GM08714 (cell line): Measurements from ENCODE around the gene BLNK.

Experiments used
- H3K4me3 ChIP-seq: fragments of 200-500 bp; sonication (Bioruptor generic); 2 replicates; pipeline ENCODE4 v1.5.1; 2014; ENCODE audit warnings: mild to moderate bottlenecking, low read length, inconsistent platforms
- ZNF274 ChIP-seq: IDR thresholded peaks from 2 replicates; pipeline ENCODE4 v1.6.1; 2012; ENCODE audit warnings: mild to moderate bottlenecking, low read depth, low read length

Gene BLNK

DNA sequence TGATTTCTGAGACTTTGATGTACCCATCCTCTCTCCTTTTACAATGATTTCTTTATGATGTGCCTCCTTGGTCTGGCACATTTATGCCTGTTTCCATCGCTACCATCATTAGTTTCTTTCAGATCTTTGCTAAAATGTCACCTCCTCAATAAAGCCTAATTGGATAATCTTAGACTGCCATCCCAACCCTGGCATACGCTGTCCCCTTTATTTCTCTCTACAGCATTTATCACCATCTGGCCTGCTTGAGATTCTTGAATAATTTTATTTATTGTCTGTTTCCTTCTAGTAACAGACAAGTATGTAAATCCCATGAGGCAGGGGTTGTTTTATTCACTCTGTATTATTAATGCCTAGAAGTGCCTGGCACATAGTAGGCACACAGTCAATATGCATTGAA is 26.1 kb upstream of the BLNK start:
- H3K4me3 ChIP-seq = no peak overlapping the region
- no peak for TF ChIP-seq ZNF274

DNA sequence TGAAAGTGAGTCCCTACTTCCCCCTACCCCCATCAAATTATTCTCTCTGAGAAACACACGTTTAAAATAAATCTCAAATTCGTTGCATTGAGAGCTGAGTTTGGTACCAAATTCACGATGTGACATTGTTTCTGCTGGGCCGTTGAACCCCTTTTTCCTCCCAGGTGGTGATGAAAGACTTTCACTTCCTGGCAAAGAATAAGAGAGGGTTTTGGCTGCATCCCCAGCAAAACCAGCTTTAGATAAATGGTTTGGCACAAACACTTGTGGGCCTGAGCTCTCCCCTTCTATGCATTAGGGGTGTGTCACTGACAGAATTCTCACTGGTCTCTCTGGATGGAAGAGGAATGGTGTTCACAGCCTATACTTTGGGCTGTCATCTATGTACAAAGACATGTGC is 24.1 kb upstream of the BLNK start:
- no peak for TF ChIP-seq ZNF274
- no peak overlapping the region for H3K4me3 ChIP-seq

DNA sequence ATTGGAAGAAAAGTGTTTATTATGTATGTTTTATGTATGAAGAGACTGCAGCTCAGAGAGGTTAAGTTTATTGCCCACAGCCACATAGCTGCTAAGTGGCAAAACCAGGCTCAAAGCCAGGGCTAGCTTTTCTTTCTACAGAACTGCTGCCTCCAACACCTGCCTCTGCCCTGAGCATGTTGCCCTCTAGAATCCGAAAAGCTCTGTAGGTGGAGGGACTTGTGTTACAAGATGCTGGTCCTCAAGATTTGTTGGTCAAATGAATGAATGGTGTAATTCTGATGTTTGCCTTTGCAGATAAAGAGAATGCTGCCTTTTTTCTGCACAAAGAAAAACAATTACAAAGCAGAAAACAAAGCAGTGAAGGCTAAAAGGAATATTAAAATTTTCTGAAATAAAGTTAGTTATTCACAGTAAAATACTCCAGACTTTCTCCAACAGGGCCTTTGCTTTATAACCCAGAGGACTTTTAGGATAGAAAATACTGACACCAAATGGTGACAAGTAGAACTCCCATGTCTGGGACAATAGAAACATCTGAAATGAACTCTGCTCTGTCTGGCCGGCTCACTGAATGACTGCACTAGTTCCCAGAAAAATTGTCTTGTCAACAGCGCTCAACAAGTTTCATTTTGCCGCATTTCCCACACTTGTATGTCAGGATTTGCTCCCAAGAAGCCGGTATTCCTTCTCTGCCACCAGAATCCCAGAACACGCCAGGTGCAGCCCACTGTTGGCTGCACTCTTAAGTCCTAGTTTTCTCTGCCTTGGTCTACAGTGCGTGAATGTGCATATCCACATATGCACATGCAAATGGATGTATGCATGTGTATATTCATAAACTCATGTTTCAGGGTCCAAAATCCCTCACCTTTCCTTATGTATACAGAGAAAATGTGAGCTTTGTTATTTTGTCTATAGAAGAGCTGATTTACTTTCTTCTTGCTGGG is 21.9 kb upstream of the BLNK start:
- no peak overlapping the region for H3K4me3 ChIP-seq
- no peak for TF ChIP-seq ZNF274

DNA sequence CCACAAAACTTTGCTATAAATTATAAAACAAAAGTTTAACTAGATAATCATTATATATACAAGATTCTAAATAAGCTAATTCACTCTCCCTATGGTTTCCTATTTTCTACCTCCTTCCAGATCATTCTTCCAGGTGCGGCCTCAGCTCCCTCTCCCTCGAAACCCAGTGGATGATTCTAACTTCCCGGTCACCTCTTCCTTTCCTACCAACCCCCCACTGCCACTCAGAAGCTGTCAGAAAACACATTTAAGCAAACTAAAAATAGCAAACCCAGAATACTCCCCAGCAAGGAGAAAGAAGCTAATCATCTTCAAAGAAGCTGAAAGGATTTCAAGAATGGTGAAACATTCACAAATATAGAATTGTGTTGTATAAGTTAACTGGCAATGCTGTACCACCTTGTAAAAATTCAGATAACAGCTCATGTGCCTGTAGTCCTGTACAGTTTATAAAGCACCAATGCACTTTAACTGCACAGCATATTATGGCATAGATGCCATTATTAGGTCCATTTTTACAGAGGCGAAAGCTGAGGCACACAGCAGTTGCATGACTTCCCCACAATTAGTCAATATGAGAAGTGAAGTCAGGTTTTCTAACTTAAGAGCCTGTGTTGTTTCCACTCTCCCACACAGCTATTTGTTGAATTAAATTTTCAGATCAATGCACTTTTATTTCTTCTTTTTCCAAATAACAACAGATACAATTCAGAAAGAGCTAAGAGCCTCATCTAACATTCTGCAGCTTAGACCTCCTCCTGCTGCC is 19.2 kb upstream of the BLNK start:
- no peak for TF ChIP-seq ZNF274
- H3K4me3 ChIP-seq = no peak overlapping the region; the same call in 1 of the 2 replicates

DNA sequence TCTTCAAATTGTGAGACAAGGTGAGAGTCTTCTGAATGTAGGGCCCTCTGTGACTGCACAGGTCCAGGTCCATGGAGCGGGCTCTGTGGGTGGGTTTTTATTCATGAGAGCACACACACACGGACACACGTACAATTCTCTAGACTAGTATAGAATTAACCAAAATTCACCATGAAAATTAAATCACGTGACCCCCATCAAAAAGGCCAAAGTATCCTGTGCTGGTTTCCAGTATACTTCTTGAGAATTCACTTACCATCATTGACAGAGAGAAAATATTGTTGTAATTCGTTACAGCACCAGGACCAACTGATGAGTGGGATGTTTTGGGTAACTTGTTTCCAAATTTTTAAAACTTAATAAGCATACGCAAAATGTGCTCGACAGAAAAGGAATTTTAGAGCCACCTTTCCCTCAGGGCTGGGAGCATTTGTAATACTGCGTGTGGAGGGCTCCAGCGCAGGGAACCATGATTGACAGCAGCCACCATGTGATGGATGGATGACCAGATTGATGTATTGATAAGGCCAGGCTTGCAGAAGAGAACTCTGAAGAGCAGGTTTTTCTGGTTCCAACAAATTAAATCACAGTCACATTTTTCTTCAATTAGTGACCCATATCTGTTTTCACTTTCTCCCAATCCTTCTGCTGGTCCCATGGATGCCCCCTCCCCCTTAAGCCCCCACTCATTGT is 18.0 kb upstream of the BLNK start:
- no peak for TF ChIP-seq ZNF274
- H3K4me3 ChIP-seq = no peak overlapping the region; the same call in 1 of the 2 replicates

DNA sequence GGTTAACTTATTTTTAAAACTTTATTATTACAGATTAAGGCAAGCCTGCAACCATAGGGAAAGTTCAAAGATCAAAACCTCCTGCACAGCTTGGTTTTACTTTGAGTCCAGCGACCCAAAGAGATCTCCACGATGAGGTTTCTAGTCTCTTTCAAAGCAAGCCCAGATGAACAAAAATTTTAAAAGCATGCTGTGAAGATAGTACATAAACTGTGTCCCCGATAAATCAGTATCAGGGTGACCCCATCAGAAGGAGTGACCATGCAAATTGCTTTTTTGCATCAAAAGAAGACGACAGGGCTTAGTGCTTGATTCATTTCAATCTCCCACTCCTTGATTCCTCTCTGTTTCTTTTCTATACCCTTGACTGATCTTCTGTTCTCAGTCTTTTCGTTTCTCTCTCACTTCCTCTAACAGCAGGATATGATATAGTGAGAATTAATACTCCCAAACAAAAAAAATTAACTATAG is 16.8 kb upstream of the BLNK start:
- TF ChIP-seq ZNF274 = no peak
- peak overlapping the region; percentile 67 for H3K4me3 ChIP-seq

DNA sequence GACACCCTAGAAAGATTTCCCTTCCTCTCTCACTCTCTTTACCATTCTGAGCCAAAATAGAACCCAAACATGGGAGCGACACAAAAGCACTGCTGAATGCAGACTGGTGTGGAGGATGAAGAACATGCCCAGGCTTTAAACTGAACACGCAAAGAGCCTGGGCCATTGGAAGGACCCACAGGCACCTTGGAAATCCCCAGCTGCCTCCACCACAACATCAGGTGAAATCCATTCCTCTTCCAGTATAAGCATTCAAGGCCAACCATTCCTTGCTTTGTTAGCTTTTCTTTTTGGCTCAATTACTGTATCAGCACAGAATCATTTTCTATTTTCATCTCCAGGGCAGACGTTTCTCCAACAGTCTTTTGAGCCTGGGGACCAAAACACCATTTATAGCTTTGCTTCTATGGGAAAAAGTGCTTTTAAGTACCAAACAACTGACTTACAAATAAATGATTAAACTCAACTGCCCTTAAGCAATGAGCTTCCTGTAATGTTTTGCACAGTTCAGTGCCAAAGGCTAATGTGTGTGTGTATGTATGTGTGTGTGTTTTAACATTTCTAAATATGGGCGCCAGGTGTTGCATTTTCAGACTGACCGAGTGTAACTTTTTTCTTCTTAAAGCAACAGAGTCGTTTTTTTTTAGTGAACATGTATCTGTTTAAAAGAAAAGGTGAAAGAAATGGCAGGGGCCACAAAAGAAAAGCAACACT is 16.2 kb upstream of the BLNK start:
- TF ChIP-seq ZNF274 = no peak
- H3K4me3 ChIP-seq = peak overlapping the region; percentile 67

DNA sequence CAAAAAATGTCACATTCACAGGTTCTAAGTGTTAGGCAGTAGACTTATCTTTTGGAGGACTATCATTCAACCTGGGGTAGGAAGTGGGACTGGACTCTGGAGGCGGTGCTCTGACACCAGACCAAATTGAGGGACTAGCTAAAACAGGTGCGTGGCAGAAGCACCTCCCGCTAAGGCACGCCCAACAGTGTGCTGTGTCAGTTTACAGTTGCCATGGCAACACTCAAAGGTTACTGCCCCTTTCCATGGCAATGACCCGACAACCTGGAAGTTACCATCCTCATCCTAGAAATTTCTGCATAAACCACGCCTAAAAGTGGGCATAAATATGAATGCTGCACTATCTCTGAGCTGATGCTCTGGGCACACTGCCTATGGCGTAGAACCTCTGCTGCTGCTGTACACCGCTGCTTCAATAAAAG is 14.0 kb upstream of the BLNK start:
- no peak overlapping the region for H3K4me3 ChIP-seq
- no peak for TF ChIP-seq ZNF274

DNA sequence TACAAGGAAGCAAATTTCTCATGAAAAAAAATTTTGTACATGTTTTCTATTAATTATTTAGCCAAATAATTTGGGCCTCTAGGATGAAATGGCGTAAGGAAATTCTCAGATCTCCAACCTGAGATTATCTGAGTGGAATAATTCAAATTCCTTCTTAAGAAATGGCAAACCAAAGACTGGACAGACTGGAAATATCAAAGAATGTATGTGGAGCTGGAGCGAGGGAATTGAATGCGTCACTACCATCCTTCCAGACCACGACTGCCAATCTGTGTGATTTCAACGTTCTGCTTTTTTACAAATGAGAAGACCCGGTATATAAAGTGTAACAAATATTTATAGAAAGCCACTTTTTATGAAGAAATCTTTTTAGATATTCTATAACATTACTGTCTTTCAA is 12.4 kb upstream of the BLNK start:
- no peak overlapping the region for H3K4me3 ChIP-seq
- TF ChIP-seq ZNF274 = no peak

DNA sequence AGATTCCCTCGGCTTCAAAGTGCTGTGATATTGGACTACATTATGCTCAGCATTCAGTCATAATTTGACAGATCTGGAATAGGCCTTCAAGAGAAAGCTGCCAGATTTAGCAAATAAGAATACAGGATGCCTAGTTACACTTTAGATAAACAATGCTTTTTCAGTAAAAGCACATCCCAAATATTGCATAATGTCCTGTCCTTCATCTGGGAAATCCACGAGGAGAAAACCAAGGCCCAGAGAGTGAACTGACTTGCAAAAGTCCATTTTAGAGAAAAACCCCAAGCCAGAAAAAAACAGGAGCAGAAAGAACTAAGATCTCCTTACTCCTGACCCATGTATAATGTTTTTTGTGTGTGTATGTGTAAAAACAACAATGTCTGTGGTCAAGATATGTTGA is 12.0 kb upstream of the BLNK start:
- no peak overlapping the region for H3K4me3 ChIP-seq
- TF ChIP-seq ZNF274 = no peak

DNA sequence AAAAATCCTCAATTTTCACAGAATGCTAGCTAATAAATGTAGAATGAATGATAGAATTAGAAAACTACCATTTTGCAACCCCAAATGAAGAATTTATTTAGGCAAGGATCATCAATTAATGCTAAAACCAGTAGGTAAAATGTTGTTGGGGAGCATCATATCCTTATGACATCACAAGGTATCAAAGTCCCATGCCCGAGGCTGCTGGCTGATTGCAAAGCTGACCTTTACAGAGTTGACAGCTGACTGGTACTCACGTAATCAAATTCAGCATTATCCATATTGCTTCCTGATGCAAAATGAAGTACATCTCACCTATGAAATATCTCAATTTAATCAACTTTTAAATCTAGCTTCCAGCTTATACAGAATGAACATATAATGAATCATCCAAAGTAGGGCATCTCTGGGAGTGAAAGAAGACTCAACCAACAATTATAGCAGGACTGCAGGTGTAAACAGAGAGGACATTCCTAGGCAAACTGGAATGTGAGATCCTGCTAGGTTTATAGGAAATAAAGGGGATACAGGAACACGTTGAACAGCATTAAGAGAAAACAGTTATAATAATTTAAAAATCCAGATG is 10.2 kb upstream of the BLNK start:
- no peak overlapping the region for H3K4me3 ChIP-seq

DNA sequence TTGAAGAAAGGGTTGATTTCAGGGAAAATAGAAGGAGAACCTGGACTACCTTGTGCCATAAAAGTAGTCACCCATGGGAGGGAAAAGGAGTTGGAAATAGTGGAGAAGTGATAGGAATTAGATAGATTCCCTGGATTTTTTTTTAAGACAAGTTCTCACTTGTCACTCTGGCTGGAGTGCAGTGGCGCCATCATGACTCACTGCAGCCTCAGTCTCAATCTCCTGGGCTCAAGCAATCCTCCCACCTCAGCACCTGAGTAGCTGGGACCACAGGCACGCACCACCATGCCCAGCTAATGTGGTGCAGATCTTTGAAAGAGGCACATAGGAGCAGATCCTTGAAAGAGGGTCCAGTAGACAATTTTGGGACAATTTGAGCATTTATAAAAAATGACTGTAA is 9.5 kb upstream of the BLNK start:
- no peak for TF ChIP-seq ZNF274
- no peak overlapping the region for H3K4me3 ChIP-seq

More for the DNA sequence above, 10.2 kb upstream of the BLNK start:
- no peak for TF ChIP-seq ZNF274

DNA sequence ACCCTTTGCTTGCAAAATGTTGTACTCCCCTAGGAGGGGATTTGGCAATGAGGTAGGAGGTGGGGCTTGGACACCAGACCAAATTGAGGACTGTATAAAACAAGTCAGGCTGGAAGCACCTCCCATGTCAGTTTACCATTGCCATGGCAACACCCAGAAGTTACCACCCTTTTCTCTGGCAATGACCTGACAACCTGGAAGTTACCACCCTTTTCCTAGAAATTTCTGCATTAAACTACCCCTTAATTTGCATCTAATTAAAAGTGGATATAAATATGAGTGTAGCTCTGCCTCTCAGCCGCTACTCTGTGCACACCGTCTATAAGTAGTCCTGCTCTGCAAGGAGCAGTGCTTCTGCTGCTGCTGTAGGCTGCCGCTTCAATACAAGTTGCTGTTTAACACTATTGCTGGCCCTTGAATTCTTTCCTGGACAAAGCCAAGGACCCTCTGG is 7.8 kb upstream of the BLNK start:
- no peak for TF ChIP-seq ZNF274
- no peak overlapping the region for H3K4me3 ChIP-seq
